Suprapubic skin (tissue), 4 donors: ENCODE measurements around the gene C4orf51. TPM values are rescaled to one million over a fixed set of nuclear protein-coding genes. Genes with fewer than 3 reads are reported as not detected.

Experiments
- DNase-seq, 2 donors: peaks; one replicate each; pipeline ENCODE4 v3.0.0-alpha.2; 2019; ENCODE audit warnings: low spot score in 2 of 2
- H3K27ac ChIP-seq: fragments of 200-600 bp; sonication (generic); one replicate; pipeline ENCODE4 v1.5.1; 2019
- H3K27me3 ChIP-seq: fragments of 200-600 bp; sonication (generic); one replicate; pipeline ENCODE4 v1.5.1; 2019
- H3K36me3 ChIP-seq: fragments of 200-600 bp; sonication (generic); one replicate; pipeline ENCODE4 v1.5.1; 2019
- H3K4me1 ChIP-seq: fragments of 200-600 bp; sonication (generic); one replicate; pipeline ENCODE4 v1.5.1; 2019
- H3K4me3 ChIP-seq: fragments of 200-600 bp; sonication (generic); one replicate; pipeline ENCODE4 v1.5.1; 2019; ENCODE audit warnings: mild to moderate bottlenecking
- H3K9me3 ChIP-seq: fragments of 200-600 bp; sonication (generic); one replicate; pipeline ENCODE4 v1.5.1; 2019
- EP300 ChIP-seq: sonication (generic); formaldehyde crosslinking; IDR thresholded peaks from one replicate; pipeline ENCODE4 v1.6.1; 2017; ENCODE audit warnings: antibody characterized with exemption
- POLR2A ChIP-seq, 2 donors: fragments of 450-650 bp; IDR thresholded peaks; one replicate each; pipeline ENCODE4 v1.6.1; 2017; ENCODE audit warnings: antibody characterized with exemption in 2 of 2, mild to moderate bottlenecking in 2 of 2, moderate library complexity in 2 of 2
- POLR2AphosphoS5 ChIP-seq, 3 donors: sonication (generic); formaldehyde crosslinking; IDR thresholded peaks; one replicate each; pipeline ENCODE4 v1.6.1; 2017; ENCODE audit warnings: antibody characterized with exemption in 3 of 3
- WGBS: methylation state at CpG from one replicate; pipeline ENCODE4 v1.1.5; 2018; 5-methylcytosine and 5-hydroxymethylcytosine counted together
- total RNA-seq, 4 donors: library from RNA; depleted of rRNA; stranded (reverse); fragments of >200 nt; gene quantifications; one replicate each; pipeline ENCODE4 v1.1.0, GENCODE V29; 2016
- TF ChIP-seq, protein P1 (sequence below), 2 donors: fragments of 200-600 bp in 1 of 2; fragments of 450-650 bp in 1 of 2; sonication (generic) in 1 of 2; IDR thresholded peaks; one replicate each; pipeline ENCODE4 v1.5.1; 2016 to 2019; ENCODE audit warnings: antibody characterized with exemption in 2 of 2, mild to moderate bottlenecking in 1 of 2, moderate library complexity in 1 of 2

Gene C4orf51
- total RNA-seq, 4 donors from 2014 or later = not detected

DNA sequence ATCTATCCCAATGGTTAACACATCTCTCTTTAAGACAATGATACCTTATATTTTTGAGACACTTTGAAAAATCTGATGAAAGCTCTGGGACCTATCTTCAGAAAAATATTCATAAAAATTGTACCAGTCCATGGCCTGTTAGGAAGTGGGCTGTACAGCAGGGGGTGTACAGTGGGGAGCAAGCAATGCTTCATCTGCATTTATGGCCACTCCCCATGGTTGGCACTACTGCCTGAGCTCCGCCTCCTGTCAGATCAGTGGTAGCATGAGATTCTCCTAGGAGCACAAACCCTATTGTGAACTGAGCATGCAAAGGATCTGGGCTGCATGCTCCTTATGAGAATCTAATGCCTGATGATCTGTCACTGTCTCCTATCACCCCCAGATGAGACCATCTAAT is 42.6 kb downstream of the C4orf51 start:
- no peak for TF ChIP-seq POLR2A (IDR thresholded peaks at IDR 0.05)
- no peak for TF ChIP-seq POLR2AphosphoS5 (IDR thresholded peaks at IDR 0.05)
- TF ChIP-seq EP300 = no peak
- TF ChIP-seq, protein P1, sequence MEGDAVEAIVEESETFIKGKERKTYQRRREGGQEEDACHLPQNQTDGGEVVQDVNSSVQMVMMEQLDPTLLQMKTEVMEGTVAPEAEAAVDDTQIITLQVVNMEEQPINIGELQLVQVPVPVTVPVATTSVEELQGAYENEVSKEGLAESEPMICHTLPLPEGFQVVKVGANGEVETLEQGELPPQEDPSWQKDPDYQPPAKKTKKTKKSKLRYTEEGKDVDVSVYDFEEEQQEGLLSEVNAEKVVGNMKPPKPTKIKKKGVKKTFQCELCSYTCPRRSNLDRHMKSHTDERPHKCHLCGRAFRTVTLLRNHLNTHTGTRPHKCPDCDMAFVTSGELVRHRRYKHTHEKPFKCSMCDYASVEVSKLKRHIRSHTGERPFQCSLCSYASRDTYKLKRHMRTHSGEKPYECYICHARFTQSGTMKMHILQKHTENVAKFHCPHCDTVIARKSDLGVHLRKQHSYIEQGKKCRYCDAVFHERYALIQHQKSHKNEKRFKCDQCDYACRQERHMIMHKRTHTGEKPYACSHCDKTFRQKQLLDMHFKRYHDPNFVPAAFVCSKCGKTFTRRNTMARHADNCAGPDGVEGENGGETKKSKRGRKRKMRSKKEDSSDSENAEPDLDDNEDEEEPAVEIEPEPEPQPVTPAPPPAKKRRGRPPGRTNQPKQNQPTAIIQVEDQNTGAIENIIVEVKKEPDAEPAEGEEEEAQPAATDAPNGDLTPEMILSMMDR (IDR thresholded peaks at IDR 0.05) = no peak
- H3K4me3 ChIP-seq = no peak overlapping the region
- peaks cover 9% of the 10 kb centered on the region for H3K4me1 ChIP-seq
- no peaks in the 10 kb centered on the region for H3K36me3 ChIP-seq
- H3K27me3 ChIP-seq = no peaks in the 10 kb centered on the region
- 91% methylated on average over 1 of the region's 1 CpG for WGBS
- no peak for DNase-seq
- no peaks in the 10 kb centered on the region for H3K9me3 ChIP-seq
- no peak overlapping the region for H3K27ac ChIP-seq

DNA sequence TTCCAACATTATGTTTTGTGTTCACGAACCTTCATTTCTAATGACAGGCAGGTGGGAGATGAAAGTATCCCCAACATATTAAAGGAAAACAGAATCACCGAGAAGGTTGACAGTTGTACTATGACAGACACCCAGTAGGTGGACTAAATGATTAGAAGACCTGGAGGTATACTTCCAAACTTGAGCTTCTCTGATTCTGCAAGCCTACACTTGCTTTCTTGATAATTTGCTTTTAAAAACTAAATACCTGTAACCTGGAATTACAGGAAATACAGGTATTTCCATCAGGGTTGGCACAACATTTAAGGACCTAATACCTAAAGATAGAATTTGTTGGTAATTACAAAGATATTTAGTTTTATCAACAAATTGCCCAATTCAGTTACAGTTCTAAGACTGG is 43.4 kb downstream of the C4orf51 start:
- Histone ChIP-seq H3K27me3 (no peaks in the 10 kb centered on the region), H3K36me3 (no peaks in the 10 kb centered on the region), H3K9me3 (no peaks in the 10 kb centered on the region), H3K4me1 (peaks cover 9% of the 10 kb centered on the region), H3K27ac (no peak overlapping the region), H3K4me3 (no peak overlapping the region)
- DNase-seq = no peak
- WGBS = 51% methylated on average over 2 of the region's 2 CpGs
- TF ChIP-seq, protein P1 (IDR thresholded peaks at IDR 0.05) = peak in 1 of 2 donors; percentile 21
- TF ChIP-seq POLR2A (IDR thresholded peaks at IDR 0.05) = no peak

DNA sequence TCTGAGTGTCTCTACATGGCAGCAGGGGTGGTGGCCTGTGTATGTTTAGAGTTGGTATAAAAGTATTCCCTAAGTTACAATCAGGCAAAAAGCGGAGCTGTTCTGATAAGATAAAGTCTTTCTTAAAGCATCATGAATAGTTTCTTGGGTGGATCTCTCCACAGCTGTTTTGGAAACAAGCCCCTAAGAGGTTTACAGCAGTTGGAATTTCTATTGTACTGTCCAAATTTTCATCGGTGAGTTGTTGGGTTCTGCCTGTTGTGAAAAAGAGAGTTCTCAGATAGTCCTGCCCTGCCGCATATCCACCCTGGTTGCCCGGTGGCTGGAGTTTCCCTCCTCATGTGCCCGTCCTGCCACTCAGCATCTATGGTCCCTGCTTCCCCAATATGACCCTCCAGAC is 50.1 kb downstream of the C4orf51 start:
- no peaks in the 10 kb centered on the region for H3K9me3 ChIP-seq
- TF ChIP-seq POLR2AphosphoS5 (IDR thresholded peaks at IDR 0.05) = no peak
- H3K36me3 ChIP-seq = no peaks in the 10 kb centered on the region
- H3K27me3 ChIP-seq = no peaks in the 10 kb centered on the region
- no peak for DNase-seq
- no peak overlapping the region for H3K4me3 ChIP-seq
- WGBS = 77% methylated on average over 5 of the region's 5 CpGs
- peaks cover 36% of the 10 kb centered on the region for H3K4me1 ChIP-seq
- H3K27ac ChIP-seq = no peak overlapping the region

DNA sequence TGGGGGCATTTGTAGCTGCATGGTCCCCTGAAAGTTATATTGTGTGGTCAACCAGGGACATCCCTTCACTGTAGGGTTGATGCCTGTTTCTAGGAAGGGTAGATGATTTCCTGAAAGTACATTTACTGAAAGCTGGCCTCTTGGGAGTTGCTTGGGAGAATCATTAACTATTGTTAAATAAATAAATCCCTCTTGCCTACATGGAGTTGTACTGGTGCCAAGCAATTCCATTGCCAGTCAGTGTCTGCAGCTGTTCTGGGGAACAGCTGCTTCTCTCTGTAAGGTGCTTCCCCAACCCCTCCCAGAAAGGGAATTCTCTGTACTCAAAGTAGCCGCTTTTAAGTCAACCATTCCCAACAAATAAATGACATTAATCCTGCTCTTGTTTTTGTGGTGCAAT is 51.1 kb downstream of the C4orf51 start:
- no peak overlapping the region for H3K4me3 ChIP-seq
- H3K36me3 ChIP-seq = no peaks in the 10 kb centered on the region
- WGBS = 21% methylated on average over 1 of the region's 1 CpG
- H3K27ac ChIP-seq = no peak overlapping the region
- no peaks in the 10 kb centered on the region for H3K27me3 ChIP-seq
- TF ChIP-seq EP300 (no peak), POLR2A (IDR thresholded peaks at IDR 0.05) (no peak), POLR2AphosphoS5 (IDR thresholded peaks at IDR 0.05) (no peak)
- TF ChIP-seq, protein P1 (IDR thresholded peaks at IDR 0.05) = no peak
- DNase-seq = no peak
- no peaks in the 10 kb centered on the region for H3K9me3 ChIP-seq
- peaks cover 46% of the 10 kb centered on the region for H3K4me1 ChIP-seq

- H3K27ac ChIP-seq = peak overlapping the region; percentile 97
- H3K27me3 ChIP-seq = no peaks in the 10 kb centered on the region
- H3K9me3 ChIP-seq = no peaks in the 10 kb centered on the region
- H3K4me3 ChIP-seq = peak overlapping the region; percentile 61
- WGBS = 60% methylated on average over 13 of the region's 14 CpGs
- H3K36me3 ChIP-seq = no peaks in the 10 kb centered on the region
- DNase-seq = no peak
- H3K4me1 ChIP-seq = peaks cover 56% of the 10 kb centered on the region
- TF ChIP-seq POLR2A (IDR thresholded peaks at IDR 0.05) (no peak), EP300 (no peak), POLR2AphosphoS5 (IDR thresholded peaks at IDR 0.05) (no peak)
- TF ChIP-seq, protein P1 (IDR thresholded peaks at IDR 0.05) = no peak
These were observed 52.3 kb downstream of the C4orf51 start for GRCh38 chr4:145732001-145732815.
